ENCODE results near the gene RLBP1. TPM values are rescaled to one million over a fixed set of nuclear protein-coding genes. Genes with fewer than 3 reads are reported as not detected.

Gene RLBP1
- total RNA-seq, 1 experiment from 2014 or later = not detected

DNA sequence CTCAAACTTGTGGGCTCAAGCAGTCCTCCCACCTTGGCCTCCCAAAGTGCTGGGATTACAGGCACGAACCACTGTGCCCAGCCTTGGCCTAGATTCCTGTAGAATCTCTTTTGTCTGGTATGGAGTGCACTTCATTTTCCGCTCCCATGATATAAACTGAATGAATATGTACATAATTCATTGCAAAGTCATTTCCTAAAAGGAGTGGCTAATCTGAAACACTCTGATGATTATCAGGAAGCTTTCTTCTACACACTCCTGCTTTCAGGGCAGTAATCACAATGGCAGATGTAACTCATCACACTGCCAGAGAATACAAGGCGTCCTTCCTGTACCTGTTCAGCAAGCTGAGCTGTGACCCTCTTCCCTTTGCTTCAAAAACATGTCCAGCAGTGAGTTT is 28.6 kb downstream of the RLBP1 start:
- no peak overlapping the region for H3K9ac ChIP-seq (ENCODE audit: low read length)
- no peaks in the 10 kb centered on the region for H4K20me1 ChIP-seq (ENCODE audit: low read length)
- H3K9me2 ChIP-seq (replicated peaks; ENCODE audit: low read length) = no peaks in the 10 kb centered on the region
- no peak overlapping the region for H3K4me3 ChIP-seq (ENCODE audit: low read length)
- no peaks in the 10 kb centered on the region for H3K27me3 ChIP-seq (ENCODE audit: low read length)
- intact Hi-C loops (cut with micrococcal nuclease) = no loop called here
- no peaks in the 10 kb centered on the region for H3K9me3 ChIP-seq (ENCODE audit: low read length)
- DNase-seq (no peak), ATAC-seq (no peak; the same call in 1 of the 2 replicates)
- no peaks in the 10 kb centered on the region for H3K79me2 ChIP-seq (ENCODE audit: low read length)
- no peak overlapping the region for H3K27ac ChIP-seq (ENCODE audit: low read length)
- H3K36me3 ChIP-seq (ENCODE audit: low read depth, low read length) = peaks cover 5% of the 10 kb centered on the region; the same call in 1 of the 2 replicates
- H2AFZ ChIP-seq (ENCODE audit: low read length) = no peak overlapping the region
- ChIA-PET CTCF (no interaction called here), POLR2A (ENCODE audit: unreplicated experiment) (no interaction called here)
- no peaks in the 10 kb centered on the region for H3F3A ChIP-seq (ENCODE audit: low read length, unreplicated experiment)
- TF ChIP-seq EZH2 (IDR thresholded peaks at IDR 0.05; ENCODE audit: low read length, unreplicated experiment) (no peak), EZH2phosphoT487 (IDR thresholded peaks at IDR 0.05; ENCODE audit: borderline replicate concordance, low read length) (no peak)
- TF ChIP-seq, protein P1, sequence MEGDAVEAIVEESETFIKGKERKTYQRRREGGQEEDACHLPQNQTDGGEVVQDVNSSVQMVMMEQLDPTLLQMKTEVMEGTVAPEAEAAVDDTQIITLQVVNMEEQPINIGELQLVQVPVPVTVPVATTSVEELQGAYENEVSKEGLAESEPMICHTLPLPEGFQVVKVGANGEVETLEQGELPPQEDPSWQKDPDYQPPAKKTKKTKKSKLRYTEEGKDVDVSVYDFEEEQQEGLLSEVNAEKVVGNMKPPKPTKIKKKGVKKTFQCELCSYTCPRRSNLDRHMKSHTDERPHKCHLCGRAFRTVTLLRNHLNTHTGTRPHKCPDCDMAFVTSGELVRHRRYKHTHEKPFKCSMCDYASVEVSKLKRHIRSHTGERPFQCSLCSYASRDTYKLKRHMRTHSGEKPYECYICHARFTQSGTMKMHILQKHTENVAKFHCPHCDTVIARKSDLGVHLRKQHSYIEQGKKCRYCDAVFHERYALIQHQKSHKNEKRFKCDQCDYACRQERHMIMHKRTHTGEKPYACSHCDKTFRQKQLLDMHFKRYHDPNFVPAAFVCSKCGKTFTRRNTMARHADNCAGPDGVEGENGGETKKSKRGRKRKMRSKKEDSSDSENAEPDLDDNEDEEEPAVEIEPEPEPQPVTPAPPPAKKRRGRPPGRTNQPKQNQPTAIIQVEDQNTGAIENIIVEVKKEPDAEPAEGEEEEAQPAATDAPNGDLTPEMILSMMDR (conservative IDR thresholded peaks at IDR 0.05; ENCODE audit: low read depth, low read length) = no peak
- H3K4me2 ChIP-seq (ENCODE audit: low read length) = no peak overlapping the region
- no TSS peak for BruUV-seq (replicated peaks)
- peaks cover 13% of the 10 kb centered on the region for H3K4me1 ChIP-seq (ENCODE audit: insufficient read depth, low read length)

DNA sequence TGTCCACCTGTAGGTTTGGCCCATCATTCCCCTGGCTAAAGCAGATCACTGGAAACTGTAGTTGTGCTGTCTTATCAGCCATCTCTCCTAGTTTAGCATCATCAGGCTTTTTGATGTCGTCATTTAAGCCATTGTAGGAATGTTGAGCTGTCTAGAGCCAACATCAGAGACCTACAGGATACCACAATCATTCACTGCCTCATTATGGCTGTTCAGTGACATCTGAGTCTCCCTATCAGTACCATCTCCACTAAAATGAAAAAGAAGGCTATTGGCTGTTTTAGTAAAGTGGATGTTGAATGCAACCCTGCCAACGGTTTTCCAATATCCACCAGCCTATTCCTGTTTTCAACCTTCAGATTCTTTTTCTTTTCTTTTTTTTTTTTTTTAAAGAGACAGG is 29.2 kb downstream of the RLBP1 start:
- Histone ChIP-seq H3K9me3 (ENCODE audit: low read length) (no peaks in the 10 kb centered on the region), H3K27me3 (ENCODE audit: low read length) (no peaks in the 10 kb centered on the region), H2AFZ (ENCODE audit: low read length) (no peak overlapping the region), H3K79me2 (ENCODE audit: low read length) (no peaks in the 10 kb centered on the region), H3K36me3 (ENCODE audit: low read depth, low read length) (peaks cover 5% of the 10 kb centered on the region; the same call in 1 of the 2 replicates), H3F3A (ENCODE audit: low read length, unreplicated experiment) (no peaks in the 10 kb centered on the region), H3K9me2 (replicated peaks; ENCODE audit: low read length) (no peaks in the 10 kb centered on the region), H3K4me2 (ENCODE audit: low read length) (no peak overlapping the region), H3K4me3 (ENCODE audit: low read length) (no peak overlapping the region), H3K9ac (ENCODE audit: low read length) (no peak overlapping the region), H3K27ac (ENCODE audit: low read length) (no peak overlapping the region), H3K4me1 (ENCODE audit: insufficient read depth, low read length) (peaks cover 6% of the 10 kb centered on the region), H4K20me1 (ENCODE audit: low read length) (no peaks in the 10 kb centered on the region)
- no peak for ATAC-seq
- intact Hi-C loops (cut with micrococcal nuclease) = no loop called here
- TF ChIP-seq, protein P1 (conservative IDR thresholded peaks at IDR 0.05; ENCODE audit: low read depth, low read length) = no peak
- TF ChIP-seq EZH2phosphoT487 (IDR thresholded peaks at IDR 0.05; ENCODE audit: borderline replicate concordance, low read length) (no peak), EZH2 (IDR thresholded peaks at IDR 0.05; ENCODE audit: low read length, unreplicated experiment) (no peak)
- BruUV-seq (replicated peaks) = no TSS peak
- ChIA-PET POLR2A (ENCODE audit: unreplicated experiment) (no interaction called here), CTCF (no interaction called here)
- DNase-seq = no peak

DNA sequence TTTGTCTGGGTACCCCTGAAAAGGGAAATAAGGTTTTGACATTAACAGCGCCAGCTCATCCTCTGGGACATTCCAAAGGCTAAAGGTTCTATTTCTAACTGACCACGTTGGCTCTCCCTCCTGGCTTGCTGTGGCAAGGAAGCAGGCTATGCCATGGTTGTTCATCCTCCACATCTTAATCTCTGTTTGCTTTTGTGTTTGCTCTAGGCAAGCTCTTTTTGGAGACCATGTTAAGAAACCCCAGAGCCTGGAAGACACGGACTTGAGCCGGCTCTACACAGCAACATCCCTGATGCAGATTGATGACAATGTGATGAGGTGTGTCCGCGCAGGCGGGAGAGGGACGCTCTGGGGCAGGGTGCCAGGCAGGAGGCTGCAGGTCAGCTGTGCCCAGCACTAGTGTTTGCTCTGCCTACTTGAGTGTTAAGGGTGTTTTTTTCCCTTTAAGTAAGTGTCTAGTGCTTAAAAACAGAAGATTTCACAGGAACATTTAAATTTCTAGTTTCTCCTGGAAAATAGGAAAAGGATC is 33.3 kb downstream of the RLBP1 start:
- intact Hi-C loops (cut with micrococcal nuclease) = no loop called here
- H3K27ac ChIP-seq (ENCODE audit: low read length) = no peak overlapping the region
- no peaks in the 10 kb centered on the region for H3K9me2 ChIP-seq (replicated peaks; ENCODE audit: low read length)
- no peak overlapping the region for H3K9ac ChIP-seq (ENCODE audit: low read length)
- peaks cover 3% of the 10 kb centered on the region; the same call in 1 of the 2 replicates for H3K36me3 ChIP-seq (ENCODE audit: low read depth, low read length)
- BruUV-seq (replicated peaks) = no TSS peak
- DNase-seq (no peak), ATAC-seq (no peak)
- H3F3A ChIP-seq (ENCODE audit: low read length, unreplicated experiment) = no peaks in the 10 kb centered on the region
- no peak overlapping the region for H3K4me2 ChIP-seq (ENCODE audit: low read length)
- POLR2A ChIA-PET (ENCODE audit: unreplicated experiment) = no interaction called here
- CTCF ChIA-PET = no interaction called here
- no peaks in the 10 kb centered on the region for H3K4me1 ChIP-seq (ENCODE audit: insufficient read depth, low read length)
- no peaks in the 10 kb centered on the region for H3K27me3 ChIP-seq (ENCODE audit: low read length)
- no peaks in the 10 kb centered on the region for H3K9me3 ChIP-seq (ENCODE audit: low read length)
- H4K20me1 ChIP-seq (ENCODE audit: low read length) = no peaks in the 10 kb centered on the region
- no peak overlapping the region for H2AFZ ChIP-seq (ENCODE audit: low read length)
- H3K79me2 ChIP-seq (ENCODE audit: low read length) = no peaks in the 10 kb centered on the region
- no peak for TF ChIP-seq EZH2phosphoT487 (IDR thresholded peaks at IDR 0.05; ENCODE audit: borderline replicate concordance, low read length)
- TF ChIP-seq, protein P1 (conservative IDR thresholded peaks at IDR 0.05; ENCODE audit: low read depth, low read length) = no peak
- no peak for TF ChIP-seq EZH2 (IDR thresholded peaks at IDR 0.05; ENCODE audit: low read length, unreplicated experiment)
- H3K4me3 ChIP-seq (ENCODE audit: low read length) = no peak overlapping the region
